DOHH2 (cell line): ENCODE measurements around the gene SLC37A1.

Source experiments
- EZH2phosphoT487 ChIP-seq: fragments of 200-600 bp; sonication (generic); IDR thresholded peaks from 2 replicates; pipeline ENCODE4 v1.6.1; 2017; ENCODE audit warnings: borderline replicate concordance, mild to moderate bottlenecking, antibody characterized with exemption, low read length, moderate library complexity, mixed read lengths
- TF ChIP-seq, protein P1 (sequence below): fragments of 200-600 bp; sonication (generic); IDR thresholded peaks from one replicate; pipeline ENCODE4 v1.5.1; 2014; ENCODE audit warnings: antibody characterized with exemption, mild to moderate bottlenecking, low read depth, low read length; ENCODE audit not compliant: poor library complexity, severe bottlenecking

- TF ChIP-seq, protein P1, sequence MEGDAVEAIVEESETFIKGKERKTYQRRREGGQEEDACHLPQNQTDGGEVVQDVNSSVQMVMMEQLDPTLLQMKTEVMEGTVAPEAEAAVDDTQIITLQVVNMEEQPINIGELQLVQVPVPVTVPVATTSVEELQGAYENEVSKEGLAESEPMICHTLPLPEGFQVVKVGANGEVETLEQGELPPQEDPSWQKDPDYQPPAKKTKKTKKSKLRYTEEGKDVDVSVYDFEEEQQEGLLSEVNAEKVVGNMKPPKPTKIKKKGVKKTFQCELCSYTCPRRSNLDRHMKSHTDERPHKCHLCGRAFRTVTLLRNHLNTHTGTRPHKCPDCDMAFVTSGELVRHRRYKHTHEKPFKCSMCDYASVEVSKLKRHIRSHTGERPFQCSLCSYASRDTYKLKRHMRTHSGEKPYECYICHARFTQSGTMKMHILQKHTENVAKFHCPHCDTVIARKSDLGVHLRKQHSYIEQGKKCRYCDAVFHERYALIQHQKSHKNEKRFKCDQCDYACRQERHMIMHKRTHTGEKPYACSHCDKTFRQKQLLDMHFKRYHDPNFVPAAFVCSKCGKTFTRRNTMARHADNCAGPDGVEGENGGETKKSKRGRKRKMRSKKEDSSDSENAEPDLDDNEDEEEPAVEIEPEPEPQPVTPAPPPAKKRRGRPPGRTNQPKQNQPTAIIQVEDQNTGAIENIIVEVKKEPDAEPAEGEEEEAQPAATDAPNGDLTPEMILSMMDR: no peak
- TF ChIP-seq EZH2phosphoT487: no peak
These were observed 47.9 kb upstream of the SLC37A1 start for GRCh38 chr21:42465803-42466127.
